ENCODE results near the gene CYTIP. TPM values are rescaled to one million over a fixed set of nuclear protein-coding genes. Genes with fewer than 3 reads are reported as not detected.

Gene CYTIP
- total and polyA plus RNA-seq, 12 donors = 0.73 to 13.7 (median 1.6) TPM

- ATAC-seq (no peak), DNase-seq (no peak)
- Histone ChIP-seq H3K4me3 (no peak overlapping the region), H3K4me1 (peaks cover 0 to 17% (median 0%) of the 10 kb centered on the region in 9 donors), H3K9me3 (no peaks in the 10 kb centered on the region), H3K36me3 (no peaks in the 10 kb centered on the region), H3K27me3 (no peaks in the 10 kb centered on the region), H3K27ac (no peak overlapping the region)
- no peak for TF ChIP-seq CTCF (IDR thresholded peaks at IDR 0.05)
- WGBS, 2 donors = 33 to 67% methylated on average over 1 of the region's 1 CpG
- intact Hi-C loops (cut with DNase I) = no loop called here
These were observed 17.0 kb upstream of the CYTIP start for GRCh38 chr2:157460897-157461296.

- intact Hi-C loops (cut with DNase I) = no loop called here
- H3K4me1 ChIP-seq = peaks cover 0 to 17% (median 0%) of the 10 kb centered on the region in 9 donors
- H3K27ac ChIP-seq = no peak overlapping the region
- DNase-seq = no peak
- H3K27me3 ChIP-seq = no peaks in the 10 kb centered on the region
- H3K4me3 ChIP-seq = no peak overlapping the region
- WGBS, 2 donors = 55 to 65% methylated on average over 3 of the region's 3 CpGs
- H3K36me3 ChIP-seq = no peaks in the 10 kb centered on the region
- H3K9me3 ChIP-seq = no peaks in the 10 kb centered on the region
- no peak for ATAC-seq
- TF ChIP-seq CTCF (IDR thresholded peaks at IDR 0.05) = no peak
These were observed 16.5 kb upstream of the CYTIP start for GRCh38 chr2:157460384-157460837.

GRCh38 chr2:157459486-157459885 lies 15.6 kb upstream of the CYTIP start:
- intact Hi-C loops (cut with DNase I) = no loop called here
- 48 to 67% methylated on average over 6 of the region's 6 CpGs for WGBS, 2 donors
- Histone ChIP-seq H3K27ac (no peak overlapping the region), H3K27me3 (no peaks in the 10 kb centered on the region), H3K36me3 (no peaks in the 10 kb centered on the region), H3K9me3 (no peaks in the 10 kb centered on the region), H3K4me3 (no peak overlapping the region), H3K4me1 (peaks cover 0 to 15% (median 0%) of the 10 kb centered on the region in 9 donors)
- DNase-seq (no peak), ATAC-seq (no peak)
- no peak for TF ChIP-seq CTCF (IDR thresholded peaks at IDR 0.05)

DNA sequence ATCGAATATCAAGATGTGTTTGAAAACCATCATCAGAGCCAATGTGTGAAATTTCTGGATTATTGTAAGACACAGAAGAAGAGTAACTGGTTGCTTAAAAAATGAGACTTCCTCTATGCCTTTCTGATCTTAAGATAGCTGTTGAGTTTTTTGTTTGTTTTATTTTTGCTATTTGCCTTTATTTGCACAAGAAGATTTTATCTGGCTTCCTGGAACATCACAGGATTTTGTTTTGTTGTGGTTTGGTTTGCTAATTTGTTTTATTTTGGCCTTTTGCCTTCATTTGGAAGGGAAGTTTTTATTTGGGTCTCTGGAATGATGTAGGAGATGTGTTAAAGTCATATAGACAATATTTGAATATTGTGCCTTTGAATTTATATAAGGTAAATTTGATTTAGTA lies 3.9 kb upstream of the CYTIP start:
- H3K27ac ChIP-seq = no peak overlapping the region
- H3K9me3 ChIP-seq = no peaks in the 10 kb centered on the region
- DNase-seq (no peak), ATAC-seq (no peak)
- TF ChIP-seq CTCF (IDR thresholded peaks at IDR 0.05) = no peak
- H3K4me3 ChIP-seq = no peak overlapping the region
- peaks cover 0 to 20% (median 0%) of the 10 kb centered on the region in 9 donors for H3K4me1 ChIP-seq
- no peaks in the 10 kb centered on the region for H3K36me3 ChIP-seq
- no peaks in the 10 kb centered on the region for H3K27me3 ChIP-seq
- 53 to 54% methylated on average over 1 of the region's 1 CpG for WGBS, 2 donors
- intact Hi-C loops (cut with DNase I) = no loop called here

Measured in heart right ventricle (tissue), 16 donors.